HepG2 (cell line): Measurements from ENCODE around the gene SFTPB. TPM values are rescaled to one million over a fixed set of nuclear protein-coding genes. Genes with fewer than 3 reads are reported as not detected.

Experiments used
- ATAC-seq: fragments of 200-7000 bp; cut with Tn5 transposase; 3 replicates; pipeline ENCODE4 v1.9.1; 2020; ENCODE audit warnings: mild to moderate bottlenecking, moderate library complexity
- BruUV-seq: library from RNA; stranded (reverse); fragments of 400-500 nt; replicated peaks from 2 replicates; lab custom pipeline; 2021; lab: Mats Ljungman, UMichigan
- CTCF ChIA-PET: fragments of 300-600 bp; formaldehyde crosslinking; extraction: SDS; loops from one replicate; lab custom pipeline; 2021; ENCODE audit warnings: low total read pairs, inconsistent platforms, low intra/inter-chr PET ratio; lab: Yijun Ruan, JAX
- POLR2A ChIA-PET: fragments of 350-600 bp; sonication (Branson Sonifier 250); formaldehyde crosslinking; loops from one replicate; lab custom pipeline; 2020; ENCODE audit warnings: antibody characterized with exemption, inconsistent platforms; lab: Yijun Ruan, JAX
- DNase-seq: peaks from one replicate; pipeline ENCODE4 v3.0.0-alpha.2; 2015; ENCODE audit warnings: low spot score
- FAIRE-seq: peaks from 3 replicates; lab custom pipeline; 2011; peaks lifted over from hg19 to GRCh38; lab: Jason Lieb, UNC
- H2AFZ ChIP-seq: one replicate; pipeline ENCODE4 v1.6.1; 2011; ENCODE audit warnings: low read length, inconsistent platforms
- H3K27ac ChIP-seq: fragments of 300-600 bp; 3 replicates; pipeline ENCODE4 v1.8.0; 2011; ENCODE audit warnings: mixed run types, mild to moderate bottlenecking, mixed read lengths, low read length, inconsistent platforms; ENCODE audit not compliant: insufficient read depth; ENCODE audit errors: extremely low read length
- H3K27me3 ChIP-seq, 2 experiments: fragments of 200-600 bp in 1 of 2; 2 replicates in 1 of 2; 3 replicates in 1 of 2; pipeline versions ENCODE4 v1.6.0 to v1.8.0; 2011; ENCODE audit warnings: low read length in 2 of 2, mild to moderate bottlenecking in 2 of 2, moderate library complexity in 2 of 2, inconsistent platforms in 1 of 2; ENCODE audit not compliant: insufficient read depth in 2 of 2, control insufficient read depth in 1 of 2
- H3K36me3 ChIP-seq, 2 experiments: fragments of 200-600 bp in 1 of 2; replicated peaks in 1 of 2; 2 replicates in 1 of 2; 3 replicates in 1 of 2; pipeline versions ENCODE4 v1.5.1 to v1.8.0; 2011; ENCODE audit warnings: low read length in 2 of 2, inconsistent platforms in 1 of 2; ENCODE audit not compliant: insufficient read depth in 2 of 2, control insufficient read depth in 1 of 2
- H3K4me1 ChIP-seq: 2 replicates; pipeline ENCODE4 v1.5.1; 2012; ENCODE audit warnings: low read length, inconsistent platforms; ENCODE audit not compliant: insufficient read depth
- H3K4me2 ChIP-seq: 2 replicates; pipeline ENCODE4 v1.6.0; 2011; ENCODE audit warnings: low read depth, low read length, inconsistent platforms
- H3K4me3 ChIP-seq, 3 experiments: fragments of 200-600 bp in 1 of 3; sonication (generic), shearing (Covaris generic) in 1 of 3; replicated peaks in 1 of 3; 2 replicates each; pipeline ENCODE4 v1.5.1; 2011 to 2016; ENCODE audit warnings: low read length in 3 of 3, inconsistent platforms in 2 of 3, low read depth in 2 of 3, mild to moderate bottlenecking in 2 of 3, control low read depth in 1 of 3, mixed read lengths in 1 of 3; ENCODE audit not compliant: insufficient read depth in 1 of 3
- H3K79me2 ChIP-seq: one replicate; pipeline ENCODE4 v1.6.1; 2011; ENCODE audit warnings: low read length, inconsistent platforms; ENCODE audit not compliant: insufficient read depth
- H3K9ac ChIP-seq: 2 replicates; pipeline ENCODE4 v1.6.0; 2011; ENCODE audit warnings: mild to moderate bottlenecking, low read depth, low read length, inconsistent platforms; ENCODE audit not compliant: insufficient read depth
- H3K9me3 ChIP-seq: 2 replicates; pipeline ENCODE4 v1.5.1; 2012; ENCODE audit warnings: mild to moderate bottlenecking, low read length
- H4K20me1 ChIP-seq: 2 replicates; pipeline ENCODE4 v1.6.0; 2011; ENCODE audit warnings: inconsistent platforms, mild to moderate bottlenecking, low read length, moderate library complexity; ENCODE audit not compliant: insufficient read depth
- KLF12 ChIP-seq: sonication (generic); formaldehyde crosslinking; IDR thresholded peaks from 2 replicates; pipeline ENCODE4 v1.4.0; 2020; ENCODE audit warnings: missing genetic modification reagents, borderline replicate concordance
- PPARG ChIP-seq: conservative IDR thresholded peaks from 2 replicates; pipeline ENCODE4 v1.6.1; 2016; ENCODE audit warnings: missing biosample characterization, missing genetic modification reagents
- SRY ChIP-seq: sonication (generic); formaldehyde crosslinking; IDR thresholded peaks from 2 replicates; pipeline ENCODE4 v1.8.0; 2022; ENCODE audit warnings: mild to moderate bottlenecking, missing genetic modification reagents
- ZNF17 ChIP-seq: sonication (generic); formaldehyde crosslinking; IDR thresholded peaks from 2 replicates; pipeline ENCODE4 v1.5.0; 2020; ENCODE audit warnings: mild to moderate bottlenecking, missing genetic modification reagents
- ZNF276 ChIP-seq: sonication (generic); formaldehyde crosslinking; IDR thresholded peaks from 2 replicates; pipeline ENCODE4 v1.4.0; 2020; ENCODE audit warnings: mild to moderate bottlenecking, low read depth, missing genetic modification reagents
- ZNF317 ChIP-seq: sonication (generic); formaldehyde crosslinking; IDR thresholded peaks from 2 replicates; pipeline ENCODE4 v1.5.0; 2020; ENCODE audit warnings: mild to moderate bottlenecking, missing genetic modification reagents
- WGBS: methylation state at CpG from one replicate; pipeline ENCODE4 v1.1.6; 2017; ENCODE audit warnings: low lambda C conversion rate; 5-methylcytosine and 5-hydroxymethylcytosine counted together
- in situ Hi-C: cut with HindIII; loops from 2 replicates; pipeline ENCODE4 v1.10.0; 2017; ENCODE audit warnings: low pct_unique_long_range_greater_than_20kb; ENCODE audit not compliant: extremely low pct_ligation_motif_present
- intact Hi-C: fragments of 100-400 bp; cut with micrococcal nuclease; formaldehyde crosslinking; loops from one replicate; pipeline ENCODE4 v1.10.0; 2022; ENCODE audit not compliant: unreplicated experiment
- polyA plus RNA-seq, 8 experiments: library from polyadenylated mRNA; depleted of rRNA in 3 of 8; stranded (reverse) in 7 of 8; unstranded in 1 of 8; fragments of >200 nt; fragmentation: Illumina TruSeq in 4 of 8; extraction: Trizol in 4 of 8; gene quantifications; 2 replicates each; pipeline versions ENCODE4 v1.2.1 to v1.2.3, GENCODE V29; 2011 to 2016; ENCODE audit warnings: low read depth in 4 of 8, missing spikeins in 1 of 8, mixed read lengths in 1 of 8; ENCODE audit not compliant: insufficient read depth in 1 of 8
- total RNA-seq, 5 experiments: library from RNA; depleted of rRNA; stranded (reverse); fragments of >200 nt; fragmentation: Illumina TruSeq; extraction: Trizol; gene quantifications; 2 replicates each; pipeline ENCODE4 v1.2.3, GENCODE V29; 2016; ENCODE audit warnings: low read depth in 1 of 5

The SFTPB gene
- total and polyA plus RNA-seq, 2 of the 13 experiments (the other 11 are each of a cell fraction or from before 2014, with no cell fraction given), result not detected

GRCh38 chr2:85703329-85703728, 35.3 kb upstream of the SFTPB start:
- intact Hi-C loops, result no loop called here
- H3K4me1 ChIP-seq, result no peaks in the 10 kb centered on the region
- no peaks in the 10 kb centered on the region for H3K36me3 ChIP-seq
- H2AFZ ChIP-seq, result no peak overlapping the region
- DNase-seq (no peak), FAIRE-seq (no peak), ATAC-seq (no peak)
- ChIA-PET CTCF (no interaction called here), POLR2A (no interaction called here)
- H3K79me2 ChIP-seq, result no peaks in the 10 kb centered on the region
- H3K27ac ChIP-seq, result no peak overlapping the region
- TF ChIP-seq PPARG (CRISPR knock-in tag) (no peak), SRY (CRISPR knock-in tag) (no peak)
- no TSS peak for BruUV-seq
- no peaks in the 10 kb centered on the region for H3K9me3 ChIP-seq
- no peaks in the 10 kb centered on the region for H4K20me1 ChIP-seq
- no peak overlapping the region for H3K4me3 ChIP-seq
- H3K9ac ChIP-seq, result no peak overlapping the region
- peaks cover 4 to 17% of the 10 kb centered on the region in 2 experiments; a peak in 3 of 5 replicates for H3K27me3 ChIP-seq
- in situ Hi-C loops, result no loop called here
- H3K4me2 ChIP-seq, result no peak overlapping the region

GRCh38 chr2:85702800-85703199, 34.8 kb upstream of the SFTPB start:
- Histone ChIP-seq H3K4me3 (no peak overlapping the region), H3K36me3 (no peaks in the 10 kb centered on the region), H4K20me1 (no peaks in the 10 kb centered on the region), H2AFZ (no peak overlapping the region), H3K27ac (no peak overlapping the region), H3K27me3 (peaks cover 4 to 22% of the 10 kb centered on the region in 2 experiments; a peak in 3 of 5 replicates), H3K9me3 (no peaks in the 10 kb centered on the region), H3K79me2 (no peaks in the 10 kb centered on the region), H3K4me1 (no peaks in the 10 kb centered on the region), H3K4me2 (no peak overlapping the region), H3K9ac (no peak overlapping the region)
- WGBS, result 17% methylated on average over 4 of the region's 4 CpGs
- TF ChIP-seq ZNF276 (CRISPR knock-in tag) (no peak), KLF12 (CRISPR knock-in tag) (no peak), ZNF317 (CRISPR knock-in tag) (no peak), ZNF17 (CRISPR knock-in tag) (no peak)
- BruUV-seq, result no TSS peak
- ChIA-PET POLR2A (no interaction called here), CTCF (no interaction called here)
- in situ Hi-C loops, result no loop called here
- DNase-seq (no peak), ATAC-seq (no peak), FAIRE-seq (no peak)
- intact Hi-C loops, result no loop called here
